MM.1S (cell line): Measurements from ENCODE around the gene ST6GAL2.

ENCODE experiments used
- EZH2 ChIP-seq: fragments of 300-600 bp; sonication (generic); optimal IDR thresholded peaks from 2 replicates; pipeline ENCODE3; 2017; ENCODE audit warnings: low read depth, mild to moderate bottlenecking, antibody characterized with exemption, low read length, mixed read lengths
- TF ChIP-seq, protein P1 (sequence below): fragments of 300-600 bp; sonication (generic); IDR thresholded peaks from 2 replicates; pipeline ENCODE4 v1.5.1; 2016; ENCODE audit warnings: antibody characterized with exemption, low read length, mixed read lengths

- TF ChIP-seq, protein P1, sequence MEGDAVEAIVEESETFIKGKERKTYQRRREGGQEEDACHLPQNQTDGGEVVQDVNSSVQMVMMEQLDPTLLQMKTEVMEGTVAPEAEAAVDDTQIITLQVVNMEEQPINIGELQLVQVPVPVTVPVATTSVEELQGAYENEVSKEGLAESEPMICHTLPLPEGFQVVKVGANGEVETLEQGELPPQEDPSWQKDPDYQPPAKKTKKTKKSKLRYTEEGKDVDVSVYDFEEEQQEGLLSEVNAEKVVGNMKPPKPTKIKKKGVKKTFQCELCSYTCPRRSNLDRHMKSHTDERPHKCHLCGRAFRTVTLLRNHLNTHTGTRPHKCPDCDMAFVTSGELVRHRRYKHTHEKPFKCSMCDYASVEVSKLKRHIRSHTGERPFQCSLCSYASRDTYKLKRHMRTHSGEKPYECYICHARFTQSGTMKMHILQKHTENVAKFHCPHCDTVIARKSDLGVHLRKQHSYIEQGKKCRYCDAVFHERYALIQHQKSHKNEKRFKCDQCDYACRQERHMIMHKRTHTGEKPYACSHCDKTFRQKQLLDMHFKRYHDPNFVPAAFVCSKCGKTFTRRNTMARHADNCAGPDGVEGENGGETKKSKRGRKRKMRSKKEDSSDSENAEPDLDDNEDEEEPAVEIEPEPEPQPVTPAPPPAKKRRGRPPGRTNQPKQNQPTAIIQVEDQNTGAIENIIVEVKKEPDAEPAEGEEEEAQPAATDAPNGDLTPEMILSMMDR = no peak
- no peak for TF ChIP-seq EZH2
Observed at GRCh38 chr2:106833256-106833655, 52.7 kb downstream of the ST6GAL2 start.
